GM23248 (cell line): ENCODE measurements around the gene MOK. TPM values are rescaled to one million over a fixed set of nuclear protein-coding genes. Genes with fewer than 3 reads are reported as not detected.
A peak's percentile ranks its signal among the peaks of the same experiment; 100 is the strongest.

ENCODE experiments used
- DNase-seq: peaks from one replicate; pipeline ENCODE4 v3.0.0-alpha.2; 2015
- H2AFZ ChIP-seq: fragments of 200-600 bp; sonication (generic); 2 replicates; pipeline ENCODE4 v1.6.1; 2016; ENCODE audit warnings: antibody characterized with exemption
- H3F3A ChIP-seq: fragments of 200-600 bp; sonication (generic); 2 replicates; pipeline ENCODE4 v1.6.1; 2016; ENCODE audit warnings: mild to moderate bottlenecking, antibody characterized with exemption, mixed run types; ENCODE audit not compliant: insufficient read depth
- H3K27ac ChIP-seq: fragments of 200-600 bp; sonication (generic); 2 replicates; pipeline ENCODE4 v1.5.1; 2016; ENCODE audit warnings: mild to moderate bottlenecking
- H3K27me3 ChIP-seq: fragments of 200-600 bp; sonication (generic); replicated peaks from 2 replicates; pipeline ENCODE4 v1.6.1; 2016; ENCODE audit warnings: mild to moderate bottlenecking; ENCODE audit not compliant: insufficient read depth
- H3K36me3 ChIP-seq: fragments of 200-600 bp; sonication (generic); 2 replicates; pipeline ENCODE4 v1.6.1; 2016; ENCODE audit warnings: low read depth, mild to moderate bottlenecking
- H3K4me1 ChIP-seq: fragments of 200-600 bp; sonication (generic); 2 replicates; pipeline ENCODE4 v1.6.1; 2016; ENCODE audit warnings: mild to moderate bottlenecking; ENCODE audit not compliant: insufficient read depth
- H3K4me2 ChIP-seq: fragments of 200-600 bp; sonication (generic); one replicate; pipeline ENCODE4 v1.6.1; 2016; ENCODE audit warnings: mild to moderate bottlenecking; ENCODE audit not compliant: unreplicated experiment
- H3K4me3 ChIP-seq: fragments of 200-600 bp; sonication (generic); 2 replicates; pipeline ENCODE4 v1.5.1; 2016; ENCODE audit warnings: mild to moderate bottlenecking
- H3K79me2 ChIP-seq: fragments of 200-600 bp; sonication (generic); 2 replicates; pipeline ENCODE4 v1.6.1; 2016; ENCODE audit warnings: mild to moderate bottlenecking; ENCODE audit not compliant: insufficient read depth
- H3K9ac ChIP-seq: fragments of 200-600 bp; sonication (generic); 2 replicates; pipeline ENCODE4 v1.6.1; 2016; ENCODE audit warnings: mild to moderate bottlenecking
- H3K9me2 ChIP-seq: fragments of 200-600 bp; sonication (generic); 2 replicates; pipeline ENCODE4 v1.6.1; 2016; ENCODE audit warnings: mixed run types, mild to moderate bottlenecking, moderate library complexity; ENCODE audit not compliant: insufficient read depth
- H3K9me3 ChIP-seq: fragments of 200-600 bp; sonication (generic); one replicate; pipeline ENCODE4 v1.6.1; 2017; ENCODE audit warnings: low read depth
- H4K20me1 ChIP-seq: fragments of 200-600 bp; sonication (generic); 2 replicates; pipeline ENCODE4 v1.6.0; 2016; ENCODE audit not compliant: insufficient read depth
- EZH2 ChIP-seq: fragments of 200-600 bp; sonication (generic); IDR thresholded peaks from 2 replicates; pipeline ENCODE4 v1.6.1; 2018; ENCODE audit warnings: antibody characterized with exemption, mild to moderate bottlenecking; ENCODE audit not compliant: insufficient read depth, poor library complexity, severe bottlenecking
- EZH2phosphoT487 ChIP-seq: fragments of 200-600 bp; sonication (generic); IDR thresholded peaks from 2 replicates; pipeline ENCODE4 v1.6.1; 2018; ENCODE audit warnings: antibody characterized with exemption, moderate library complexity, mild to moderate bottlenecking, low read depth; ENCODE audit not compliant: insufficient read depth
- WGBS, 2 experiments: methylation state at CpG; one replicate each; pipeline ENCODE4 v1.1.6; 2015 to 2017; ENCODE audit warnings: low lambda C conversion rate in 2 of 2, low coverage in 1 of 2; ENCODE audit errors: missing lambda C conversion rate in 2 of 2; 5-methylcytosine and 5-hydroxymethylcytosine counted together
- in situ Hi-C: fragments of 300-500 bp; cut with MboI; formaldehyde crosslinking; loops from 2 replicates; pipeline ENCODE4 v1.15.0; 2020
- polyA plus RNA-seq: library from polyadenylated mRNA; unstranded; fragments of >200 nt; fragmentation: Nextera tagmentation; extraction: Ambion mirVana; gene quantifications from 2 replicates; pipeline ENCODE4 v1.2.1, GENCODE V29; 2016
- total RNA-seq: library from RNA; depleted of rRNA; stranded (reverse); fragments of >200 nt; shearing (Covaris generic); gene quantifications from 2 replicates; pipeline ENCODE4 v1.2.3, GENCODE V29; 2014

The MOK gene
- total and polyA plus RNA-seq, 2 experiments from 2014 or later: 34.9 to 67.9 TPM

DNA sequence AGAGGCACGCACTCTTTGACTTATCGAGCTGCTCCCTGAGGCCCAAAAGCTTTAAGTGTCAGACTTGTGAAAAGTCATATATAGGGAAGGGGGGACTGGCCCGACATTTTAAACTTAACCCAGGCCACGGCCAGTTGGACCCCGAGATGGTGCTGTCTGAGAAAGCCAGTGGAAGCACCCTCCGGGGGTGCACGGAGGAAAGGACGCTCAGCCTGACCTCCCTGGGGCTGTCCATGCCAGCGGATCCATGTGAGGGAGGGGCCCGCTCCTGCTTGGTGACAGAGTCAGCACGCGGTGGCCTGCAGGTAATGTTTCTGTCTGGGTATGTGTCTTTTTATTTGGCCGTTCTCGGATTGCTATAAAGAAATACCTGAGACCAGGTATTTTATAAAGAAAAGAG is 21.6 kb upstream of the MOK start:
- Histone ChIP-seq H2AFZ (no peak overlapping the region), H3K4me3 (no peak overlapping the region), H3K4me2 (no peak overlapping the region), H3K36me3 (peaks cover 8% of the 10 kb centered on the region), H3K9ac (no peak overlapping the region), H3K27ac (no peak overlapping the region), H3K9me3 (no peaks in the 10 kb centered on the region), H3K4me1 (peaks cover 4% of the 10 kb centered on the region), H3K79me2 (0 out of 2 replicates have a peak, but pooled peaks cover 10% of the 10 kb centered on the region), H3K9me2 (no peaks in the 10 kb centered on the region), H3K27me3 (no peaks in the 10 kb centered on the region), H4K20me1 (no peaks in the 10 kb centered on the region), H3F3A (peaks cover 16% of the 10 kb centered on the region; the same call in 1 of the 2 replicates)
- 91 to 92% methylated on average over 14 of the region's 14 CpGs for WGBS, 2 experiments
- in situ Hi-C loops: no loop called here
- TF ChIP-seq EZH2 (no peak), EZH2phosphoT487 (no peak)
- DNase-seq: no peak

DNA sequence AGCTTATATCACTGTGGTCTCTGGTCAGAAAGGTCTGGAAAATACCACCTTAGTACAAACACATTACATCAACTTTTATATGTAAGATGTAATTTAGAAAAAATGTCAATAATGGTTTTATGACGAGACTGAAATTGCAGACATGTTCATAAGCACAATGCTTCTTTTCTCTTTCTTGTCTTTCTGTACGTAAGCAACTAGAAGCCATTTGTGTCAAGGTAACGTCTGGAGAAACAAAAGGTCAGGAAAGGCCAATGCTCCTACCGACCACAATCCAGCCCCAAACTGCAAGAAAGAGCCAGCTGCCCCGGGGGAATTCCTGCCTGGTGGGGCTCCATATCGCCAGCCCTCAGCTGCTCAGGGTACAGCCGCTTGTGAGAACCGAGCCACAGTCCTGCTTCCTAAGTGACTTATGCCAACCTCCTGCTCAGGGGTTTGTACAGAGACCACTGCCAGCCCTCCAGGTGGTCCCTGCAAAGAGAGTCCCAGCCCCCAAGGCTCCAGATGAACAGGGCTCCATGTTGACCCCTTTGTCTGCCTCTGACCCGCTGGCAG is 20.9 kb upstream of the MOK start:
- WGBS, 2 experiments: 77 to 82% methylated on average over 9 of the region's 9 CpGs
- Histone ChIP-seq H3K36me3 (peaks cover 8% of the 10 kb centered on the region), H3K9ac (no peak overlapping the region)

DNA sequence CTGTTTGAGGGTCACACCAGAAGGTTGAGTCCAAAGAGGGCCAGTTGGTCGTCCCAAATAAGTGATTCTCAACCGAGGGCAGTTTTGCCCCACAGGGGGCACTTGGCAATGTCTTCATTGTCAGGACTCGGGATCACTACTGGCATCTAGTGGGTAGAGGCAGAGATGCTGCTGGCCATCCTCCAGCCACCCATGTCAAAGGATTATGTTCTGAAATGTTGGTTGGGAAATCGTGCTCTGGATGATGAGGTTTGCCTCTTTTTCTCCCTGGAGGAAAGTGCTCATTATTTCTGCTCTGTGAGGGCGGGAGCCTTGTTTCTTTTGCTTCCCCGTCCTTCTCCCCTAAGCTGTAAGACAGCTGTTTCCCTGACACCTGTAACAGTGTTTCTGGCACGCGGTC is 18.1 kb upstream of the MOK start:
- Histone ChIP-seq H2AFZ (no peak overlapping the region), H3K9ac (peak overlapping the region; percentile 51; the same call in 1 of the 2 replicates), H3K36me3 (peaks cover 8% of the 10 kb centered on the region), H3K27me3 (no peaks in the 10 kb centered on the region), H3K4me2 (peak overlapping the region; percentile 46), H3K4me1 (peaks cover 13% of the 10 kb centered on the region), H4K20me1 (no peaks in the 10 kb centered on the region), H3K79me2 (peaks cover 17% of the 10 kb centered on the region), H3K27ac (peak overlapping the region; percentile 51), H3K9me2 (no peaks in the 10 kb centered on the region), H3F3A (peaks cover 16% of the 10 kb centered on the region; the same call in 1 of the 2 replicates), H3K4me3 (no peak overlapping the region), H3K9me3 (no peaks in the 10 kb centered on the region)
- 18 to 19% methylated on average over 8 of the region's 8 CpGs for WGBS, 2 experiments
- DNase-seq: peak; percentile 96
- in situ Hi-C loops: loop anchor here (25.0 kb wide), 1 partner anchor 361 kb away; the partner anchor contains the start of gene DYNC1H1
- TF ChIP-seq EZH2phosphoT487 (no peak), EZH2 (no peak)

More for the DNA sequence above, 20.9 kb upstream of the MOK start:
- DNase-seq: no peak
- in situ Hi-C loops: no loop called here
- Histone ChIP-seq H3K79me2 (peaks cover 10% of the 10 kb centered on the region; the same call in 1 of the 2 replicates), H3F3A (peaks cover 16% of the 10 kb centered on the region; the same call in 1 of the 2 replicates), H3K9me2 (no peaks in the 10 kb centered on the region), H3K27ac (no peak overlapping the region), H2AFZ (no peak overlapping the region), H3K4me3 (no peak overlapping the region), H4K20me1 (no peaks in the 10 kb centered on the region), H3K4me1 (peaks cover 4% of the 10 kb centered on the region), H3K9me3 (no peaks in the 10 kb centered on the region), H3K4me2 (no peak overlapping the region), H3K27me3 (no peaks in the 10 kb centered on the region)
- no peak for TF ChIP-seq EZH2phosphoT487

- Histone ChIP-seq H3K4me3 (no peak overlapping the region), H3F3A (peaks cover 23% of the 10 kb centered on the region), H3K9ac (no peak overlapping the region), H3K79me2 (peaks cover 17% of the 10 kb centered on the region), H3K27me3 (no peaks in the 10 kb centered on the region), H2AFZ (no peak overlapping the region), H3K9me2 (no peaks in the 10 kb centered on the region), H3K9me3 (no peaks in the 10 kb centered on the region), H3K27ac (no peak overlapping the region), H3K4me2 (no peak overlapping the region), H3K4me1 (peaks cover 17% of the 10 kb centered on the region), H3K36me3 (peaks cover 8% of the 10 kb centered on the region), H4K20me1 (no peaks in the 10 kb centered on the region)
- in situ Hi-C loops: loop anchor here (25.0 kb wide), 1 partner anchor 359 kb away; the partner anchor contains the start of gene DYNC1H1
- DNase-seq: no peak
- no peak for TF ChIP-seq EZH2phosphoT487
- no peak for TF ChIP-seq EZH2
- WGBS, 2 experiments: 89 to 90% methylated on average over 12 of the region's 12 CpGs
These were observed 16.8 kb upstream of the MOK start for GRCh38 chr14:102321456-102322422.
